GM18519 (cell line): ENCODE results near the gene NQO2.

Experiments
- ATAC-seq: cut with Tn5 transposase; IDR thresholded peaks from one replicate; pipeline ENCODE4 v1.9.1; 2021; ENCODE audit warnings: mild to moderate bottlenecking, moderate library complexity; ENCODE audit not compliant: unreplicated experiment, low FRiP score

NQO2 gene

GRCh38 chr6:2999618-3000557 is at the start of gene NQO2:
NQO2 (plus strand) TSS chr6:2999894; CDS start chr6:3006553, 6,659 bp downstream.
- ATAC-seq = peak; percentile 46

GRCh38 chr6:2950713-2951112 is 49.0 kb upstream of the NQO2 start:
- no peak for ATAC-seq

GRCh38 chr6:2951728-2952127 is 48.0 kb upstream of the NQO2 start:
- ATAC-seq = no peak

DNA sequence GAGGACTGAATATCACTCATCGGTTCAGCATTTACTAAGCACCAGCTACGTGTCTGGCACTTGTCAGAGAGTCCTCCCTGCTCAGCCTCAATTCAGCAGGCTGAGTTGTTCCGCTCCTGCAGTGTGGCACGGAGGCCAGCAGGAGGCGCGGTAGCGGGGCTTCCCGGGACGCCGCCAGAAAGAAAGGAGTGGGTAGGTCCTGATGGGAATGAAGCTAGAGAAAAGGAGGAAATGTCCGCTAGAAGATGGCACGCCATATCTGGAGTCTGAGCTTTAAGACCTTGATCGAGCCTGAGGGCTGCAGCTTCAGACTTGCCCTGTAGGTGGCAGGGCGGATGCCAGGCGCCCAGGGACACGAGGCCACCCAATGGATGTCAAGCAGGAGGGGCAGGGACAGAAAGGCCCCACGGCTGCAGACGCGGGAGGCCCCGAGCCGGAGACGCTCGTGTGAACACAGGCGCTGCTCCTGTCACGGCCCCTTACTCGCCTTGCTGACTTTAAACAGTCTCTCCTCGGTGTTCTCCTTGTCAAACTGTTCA is 47.1 kb upstream of the NQO2 start:
- no peak for ATAC-seq

GRCh38 chr6:2953098-2953497 is 46.6 kb upstream of the NQO2 start:
- no peak for ATAC-seq

DNA sequence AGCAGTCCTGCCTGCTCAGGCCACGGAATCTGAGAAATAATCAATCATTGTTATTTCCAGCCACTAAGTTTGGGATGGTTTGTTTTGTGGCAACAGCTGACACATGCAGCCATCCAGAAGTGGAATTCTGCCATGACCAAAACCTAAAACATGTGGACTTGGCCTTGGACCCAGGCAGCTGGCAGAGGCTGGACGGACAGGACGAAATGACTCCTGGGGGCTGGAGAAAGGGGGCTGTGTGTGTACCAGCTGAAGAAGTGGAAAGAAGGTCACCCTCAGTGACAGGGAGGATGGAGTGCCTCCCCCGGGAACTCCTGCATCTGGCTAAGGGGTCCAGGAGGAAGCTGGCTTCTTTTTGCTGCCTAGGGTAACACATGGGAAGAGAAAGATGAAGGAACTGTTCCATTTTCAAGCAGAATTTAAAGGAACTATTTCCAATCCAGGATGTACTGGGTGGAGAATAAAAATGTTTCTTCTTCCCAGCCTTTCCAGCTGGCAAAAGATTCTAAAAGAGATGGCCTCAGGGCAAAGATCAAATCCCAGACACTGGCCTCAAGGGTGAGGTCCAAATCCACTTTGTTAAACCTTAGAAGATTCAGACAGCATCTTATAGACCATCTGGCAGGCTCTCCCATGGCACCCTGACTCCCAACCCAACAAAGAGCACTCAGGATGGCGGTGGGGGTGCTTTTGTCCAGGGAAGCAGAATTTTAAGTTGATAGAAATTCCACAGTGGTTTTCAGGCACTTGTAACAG is 42.6 kb upstream of the NQO2 start:
- ATAC-seq = no peak

GRCh38 chr6:2957696-2958330 is 41.9 kb upstream of the NQO2 start:
- ATAC-seq = no peak

GRCh38 chr6:2958331-2958711 is 41.4 kb upstream of the NQO2 start:
- ATAC-seq = no peak

GRCh38 chr6:2958776-2959175 is 40.9 kb upstream of the NQO2 start:
- ATAC-seq = no peak

DNA sequence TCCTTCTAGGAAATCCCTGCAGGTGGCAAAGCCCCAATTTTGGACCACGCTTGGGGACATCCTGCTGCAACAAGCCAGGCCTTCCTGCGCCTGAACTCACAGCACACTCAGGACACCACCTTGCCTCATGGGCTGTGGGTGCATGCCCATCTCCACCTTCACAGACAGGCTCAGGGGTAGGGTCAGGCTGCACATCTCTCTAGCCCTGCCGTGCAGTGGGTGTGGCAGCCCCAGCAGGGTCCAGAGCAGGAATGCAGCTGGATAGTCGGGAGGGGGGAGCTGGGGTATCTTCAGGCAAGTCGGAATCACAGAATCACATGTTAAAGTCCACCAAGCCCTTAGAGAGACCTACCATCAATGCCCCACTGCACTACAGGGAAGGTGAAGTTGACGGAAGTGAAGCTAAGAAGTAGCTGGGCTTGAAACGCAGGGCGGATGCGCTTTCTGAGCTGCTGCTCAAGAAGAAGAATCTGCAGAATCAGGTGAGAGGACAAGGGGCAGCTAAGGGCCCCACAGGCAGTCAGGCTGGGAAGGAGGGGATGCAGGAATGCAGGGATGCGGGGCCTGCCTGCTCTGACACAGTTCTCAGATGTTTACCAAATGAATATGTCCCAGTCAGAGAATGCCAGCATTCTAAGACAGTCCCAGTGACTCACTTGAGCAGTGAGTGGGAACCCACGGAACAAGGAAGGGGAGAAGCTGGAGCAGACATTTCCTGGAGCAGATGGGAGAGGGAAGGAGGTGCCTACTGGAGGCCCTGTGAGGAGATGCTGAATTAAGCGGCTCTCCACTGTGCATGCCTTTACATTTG is 39.6 kb upstream of the NQO2 start:
- no peak for ATAC-seq

GRCh38 chr6:2960935-2961334 is 38.8 kb upstream of the NQO2 start:
- no peak for ATAC-seq

DNA sequence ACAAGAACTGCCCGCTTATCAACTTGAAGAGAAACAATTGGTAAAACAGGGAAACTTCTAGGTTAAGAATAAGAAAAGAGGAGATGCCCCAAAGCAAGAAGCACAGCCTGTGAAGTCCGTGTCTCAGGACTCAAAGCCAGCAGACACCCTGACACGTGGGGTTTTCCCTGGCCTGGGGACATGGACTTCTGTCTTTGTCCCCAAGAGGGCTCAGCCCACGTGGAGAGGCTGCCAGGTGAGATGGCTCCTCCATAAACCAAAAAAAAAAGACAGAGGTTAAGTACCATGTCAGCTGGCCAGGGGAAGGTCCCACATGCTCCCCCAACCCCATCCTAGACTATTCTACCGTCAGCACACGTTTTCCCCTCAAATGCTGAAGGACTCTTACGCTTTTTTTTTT is 38.2 kb upstream of the NQO2 start:
- no peak for ATAC-seq

- ATAC-seq = no peak
These were observed 37.7 kb upstream of the NQO2 start for GRCh38 chr6:2962004-2962403.

- no peak for ATAC-seq
These were observed 37.1 kb upstream of the NQO2 start for GRCh38 chr6:2962636-2963035.

- ATAC-seq = no peak
These were observed 35.9 kb upstream of the NQO2 start for GRCh38 chr6:2963756-2964155.

- ATAC-seq = no peak
These were observed 34.7 kb upstream of the NQO2 start for GRCh38 chr6:2964793-2965505.

- ATAC-seq = no peak
These were observed 33.3 kb upstream of the NQO2 start for GRCh38 chr6:2966347-2966746.

GRCh38 chr6:2967936-2968335 is 31.8 kb upstream of the NQO2 start:
- no peak for ATAC-seq

- no peak for ATAC-seq
These were observed 31.0 kb upstream of the NQO2 start for GRCh38 chr6:2968600-2969135.
